GM19452 (cell line): ENCODE results near the gene JAK2.
A peak's percentile ranks its signal among the peaks of the same experiment; 100 is the strongest.
"Not testable (repeated sequence)": the region's sequence is repeated elsewhere in the genome, so short reads cannot be mapped to it uniquely, and the experiment has no call there.

Experiments used
- ATAC-seq: cut with Tn5 transposase; IDR thresholded peaks from one replicate; pipeline ENCODE4 v1.9.1; 2021; ENCODE audit not compliant: unreplicated experiment

The JAK2 gene

GRCh38 chr9:4984621-4985385 lies at the start of gene JAK2:
Gene JAK2, plus strand, starts transcription at chr9:4985272. Its CDS starts 36,716 bp downstream, at chr9:5021988.
- peak; percentile 62 for ATAC-seq

GRCh38 chr9:4936277-4936676 lies 48.8 kb upstream of the JAK2 start:
- no peak for ATAC-seq

DNA sequence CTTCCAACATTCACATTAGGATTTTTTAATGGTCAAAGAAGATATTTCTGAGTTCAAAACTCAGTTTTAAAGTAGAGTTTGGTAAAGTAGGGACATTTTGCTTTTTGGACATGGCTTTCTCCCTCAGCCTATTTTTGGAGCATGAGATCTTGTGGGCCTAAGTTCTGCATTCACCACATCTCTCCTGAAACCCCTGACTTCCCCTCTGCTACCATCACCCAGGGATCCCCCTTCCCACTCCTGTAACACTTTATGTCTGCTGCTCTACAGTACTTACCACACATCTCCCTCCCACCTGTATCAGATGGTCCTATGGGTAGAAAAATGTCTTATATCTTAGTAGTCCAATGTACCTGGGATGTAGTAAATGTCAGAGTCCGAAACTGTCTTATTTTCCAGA lies 48.2 kb upstream of the JAK2 start:
- ATAC-seq, result peak; percentile 55

DNA sequence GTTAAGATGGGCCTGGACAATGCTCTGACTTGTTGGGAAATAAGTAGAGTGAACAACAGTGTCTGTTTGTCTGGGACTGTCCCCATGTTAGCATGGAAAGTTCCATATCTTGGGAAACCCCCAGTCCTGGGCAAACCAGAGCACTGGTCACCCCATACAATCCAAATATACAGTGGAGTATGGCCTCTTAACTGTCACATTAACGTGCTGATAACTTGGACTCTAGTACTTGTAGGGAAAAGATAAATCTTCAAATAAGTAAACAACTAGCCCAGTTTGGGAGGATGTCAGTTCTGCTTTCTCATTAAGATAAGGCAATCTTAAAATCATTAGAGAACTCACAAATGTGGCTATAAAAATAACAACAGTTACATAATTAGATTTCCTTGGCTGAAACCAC lies 47.6 kb upstream of the JAK2 start:
- ATAC-seq, result no peak

DNA sequence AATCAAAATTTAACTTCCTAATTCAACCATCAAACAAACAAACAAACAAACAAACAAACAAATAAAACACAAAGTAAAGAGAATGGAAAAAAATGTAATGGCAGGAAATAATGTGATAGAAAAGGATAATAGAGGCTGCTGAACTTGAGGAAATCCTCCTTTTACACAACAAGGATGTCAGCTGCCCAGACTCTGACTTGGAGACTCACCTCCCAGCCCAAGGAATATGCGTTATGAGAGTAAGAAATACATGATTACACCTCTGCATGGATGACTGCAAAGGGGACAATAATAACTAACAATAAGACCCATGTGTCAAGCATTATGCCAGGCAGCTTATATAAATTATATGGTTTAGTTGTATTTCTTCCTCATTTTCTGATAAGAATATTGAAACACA lies 46.6 kb upstream of the JAK2 start:
- no peak for ATAC-seq

DNA sequence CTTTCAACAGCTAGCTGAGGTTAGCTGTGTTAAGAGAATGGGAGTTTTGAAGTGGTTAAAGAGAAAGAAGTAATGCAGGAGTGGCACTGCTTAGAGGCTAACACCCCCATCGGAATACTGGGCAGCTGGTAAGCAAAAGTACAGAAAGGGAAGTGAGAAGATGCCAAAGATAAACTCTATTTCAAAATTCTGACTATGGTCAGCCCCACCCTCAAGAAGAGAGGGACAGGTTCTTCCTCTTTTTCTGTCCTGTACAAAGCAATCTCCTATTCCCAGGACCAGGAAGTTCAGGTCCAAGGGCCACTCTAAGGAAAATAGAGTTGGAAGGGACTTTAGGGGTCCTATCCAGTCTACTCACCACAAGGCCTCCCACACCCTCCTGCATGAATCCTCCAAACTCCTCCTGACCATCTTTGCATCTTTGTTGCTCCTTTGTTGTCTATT lies 45.9 kb upstream of the JAK2 start:
- ATAC-seq, result peak; percentile 82

DNA sequence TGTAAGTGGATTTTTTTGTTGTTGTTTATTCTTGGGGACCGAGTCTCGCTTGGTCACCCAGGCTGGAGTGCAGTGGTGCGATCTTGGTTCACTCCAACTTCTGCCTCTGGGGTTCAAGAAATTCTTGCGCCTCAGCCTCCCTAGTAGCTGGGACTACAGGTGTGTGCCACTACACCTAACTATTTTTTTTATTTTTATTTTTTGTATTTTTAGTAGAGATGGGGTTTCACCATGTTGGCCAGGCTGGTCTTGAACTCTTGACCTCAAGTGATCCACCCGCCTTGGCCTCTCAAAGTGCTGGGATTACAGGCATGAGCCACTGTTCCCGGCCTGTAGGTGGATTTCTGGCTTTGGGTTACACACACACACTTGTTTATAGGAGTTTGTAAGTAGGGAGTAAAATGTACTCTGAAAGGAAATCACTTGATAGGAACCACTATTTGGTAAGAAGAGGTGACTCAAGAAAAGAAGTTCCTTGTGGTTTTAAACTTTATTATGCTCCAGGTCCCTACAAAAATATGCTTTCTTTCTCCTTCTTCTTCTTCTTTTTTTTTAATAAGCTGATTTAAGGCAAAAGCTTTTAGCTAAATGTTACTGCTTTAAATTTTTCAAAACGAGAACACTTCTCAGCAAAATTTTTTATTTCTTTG lies 42.9 kb upstream of the JAK2 start:
- not testable (repeated sequence) for ATAC-seq

GRCh38 chr9:4943346-4943745 lies 41.7 kb upstream of the JAK2 start:
- no peak for ATAC-seq

GRCh38 chr9:4944431-4945211 lies 40.5 kb upstream of the JAK2 start:
- not testable (repeated sequence) for ATAC-seq

DNA sequence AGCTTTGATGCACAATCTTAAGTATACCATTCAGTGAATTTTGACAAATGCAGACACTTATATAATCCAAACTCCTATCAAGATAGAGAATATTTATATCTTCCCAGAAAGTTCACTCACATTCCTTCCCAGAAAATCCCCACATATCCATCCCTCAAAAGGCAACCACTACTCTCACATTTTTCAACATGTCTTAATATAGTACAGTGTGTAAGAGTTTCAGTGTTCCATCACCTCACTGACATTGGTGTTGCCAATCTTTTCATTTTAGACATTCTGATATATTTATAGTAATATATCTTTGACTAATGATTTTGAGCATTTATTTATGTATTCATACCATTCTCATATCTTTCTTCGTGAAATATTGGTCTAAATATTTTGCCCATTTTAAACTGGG lies 38.1 kb upstream of the JAK2 start:
- ATAC-seq, result no peak

- ATAC-seq, result no peak
These were observed 29.2 kb upstream of the JAK2 start for GRCh38 chr9:4955836-4956235.

- ATAC-seq, result no peak
These were observed 26.0 kb upstream of the JAK2 start for GRCh38 chr9:4959031-4959430.

GRCh38 chr9:4962085-4962484 lies 23.0 kb upstream of the JAK2 start:
- ATAC-seq, result no peak

DNA sequence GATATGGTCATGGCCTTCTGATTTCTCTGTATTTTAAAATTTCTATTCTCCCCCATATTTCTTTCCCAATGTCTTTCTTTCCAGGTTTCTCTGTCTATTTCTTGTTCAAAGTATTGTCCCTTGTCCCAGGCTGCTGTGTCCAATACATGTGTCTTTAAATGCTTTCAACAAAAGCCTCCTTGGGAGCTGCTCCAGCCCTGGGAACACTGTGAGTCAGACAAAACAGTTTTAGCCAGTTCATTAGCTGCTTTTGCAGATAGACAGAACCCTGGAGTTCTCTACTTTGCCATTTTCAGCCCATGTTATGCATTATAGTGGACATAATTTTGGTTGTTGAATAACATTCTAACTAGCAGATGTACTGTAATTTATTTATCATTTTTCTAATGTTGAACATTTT lies 20.5 kb upstream of the JAK2 start:
- ATAC-seq, result no peak

GRCh38 chr9:4965174-4965821 lies 19.8 kb upstream of the JAK2 start:
- no peak for ATAC-seq

- no peak for ATAC-seq
These were observed 17.5 kb upstream of the JAK2 start for GRCh38 chr9:4967523-4967922.

DNA sequence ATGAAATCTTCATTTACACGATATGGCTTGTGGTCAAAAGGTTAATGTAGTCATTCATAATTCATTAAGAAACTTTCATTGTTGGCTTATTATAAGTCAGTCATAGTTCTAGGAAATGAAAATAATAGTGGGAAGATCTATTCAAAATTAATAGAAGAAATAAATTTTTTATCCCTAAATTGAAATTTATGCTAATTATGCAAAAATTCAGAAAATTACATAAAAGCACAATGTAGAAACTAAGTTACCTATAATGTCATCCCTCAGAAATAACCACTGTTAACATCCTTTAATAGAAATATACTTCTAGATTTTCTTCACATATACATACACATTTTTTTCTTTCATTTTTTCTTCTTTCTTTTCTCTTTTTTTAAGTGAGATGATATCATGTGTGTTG lies 15.9 kb upstream of the JAK2 start:
- ATAC-seq, result no peak

- ATAC-seq, result peak; percentile 93
These were observed 14.0 kb upstream of the JAK2 start for GRCh38 chr9:4970970-4971641.

- ATAC-seq, result no peak
These were observed 11.8 kb upstream of the JAK2 start for GRCh38 chr9:4973246-4973645.

- ATAC-seq, result no peak
These were observed 11.2 kb upstream of the JAK2 start for GRCh38 chr9:4973902-4974301.

DNA sequence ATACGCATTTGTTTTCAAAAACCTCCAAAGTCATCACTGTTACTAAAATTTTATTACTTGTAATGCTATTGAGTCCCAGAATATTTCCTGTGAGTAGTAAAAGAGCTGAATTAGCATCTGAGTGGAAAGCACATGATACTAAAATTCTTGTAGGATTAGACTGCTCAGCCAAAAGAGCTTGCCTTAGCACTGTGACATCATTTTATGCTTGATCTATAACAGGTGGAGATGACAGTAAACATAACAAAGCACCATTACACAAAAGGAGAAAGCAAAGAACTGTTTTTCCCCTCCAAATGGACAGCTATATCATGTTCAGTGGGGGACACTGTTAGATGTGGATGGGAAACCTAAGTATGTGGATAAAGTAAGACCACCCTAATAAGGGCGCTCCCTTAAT lies 5.8 kb upstream of the JAK2 start:
- no peak for ATAC-seq
